PC-9 (cell line): ENCODE measurements around the gene ADGRF1.

Source experiments
- EZH2 ChIP-seq: fragments of 200-600 bp; sonication (generic); IDR thresholded peaks from 2 replicates; pipeline ENCODE4 v1.8.0; 2017; ENCODE audit warnings: antibody characterized with exemption, low read depth
- TF ChIP-seq, protein P1 (sequence below): fragments of 200-600 bp; sonication (generic); conservative IDR thresholded peaks from 2 replicates; pipeline ENCODE4 v1.6.1; 2017; ENCODE audit warnings: mixed run types, antibody characterized with exemption, mild to moderate bottlenecking, moderate library complexity

DNA sequence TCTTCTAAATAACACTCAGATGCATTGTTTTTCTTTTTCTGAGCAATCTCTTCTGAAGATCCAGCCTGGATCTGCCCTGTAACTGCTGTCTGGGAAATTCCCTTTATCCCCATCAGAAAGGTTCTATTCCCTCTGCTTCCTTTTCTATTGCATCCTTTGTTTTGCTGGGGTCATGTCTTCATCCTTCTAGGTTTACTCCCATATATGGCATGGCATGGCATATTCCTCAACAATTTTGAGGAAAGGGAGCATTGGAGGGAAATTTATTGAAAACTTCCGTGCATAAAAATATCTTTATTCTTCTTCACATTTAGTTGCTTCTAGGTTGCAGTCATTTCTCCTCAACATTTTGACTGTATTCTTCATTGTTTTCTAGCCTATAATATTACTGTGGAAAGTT is 47.2 kb downstream of the ADGRF1 start:
- TF ChIP-seq, protein P1, sequence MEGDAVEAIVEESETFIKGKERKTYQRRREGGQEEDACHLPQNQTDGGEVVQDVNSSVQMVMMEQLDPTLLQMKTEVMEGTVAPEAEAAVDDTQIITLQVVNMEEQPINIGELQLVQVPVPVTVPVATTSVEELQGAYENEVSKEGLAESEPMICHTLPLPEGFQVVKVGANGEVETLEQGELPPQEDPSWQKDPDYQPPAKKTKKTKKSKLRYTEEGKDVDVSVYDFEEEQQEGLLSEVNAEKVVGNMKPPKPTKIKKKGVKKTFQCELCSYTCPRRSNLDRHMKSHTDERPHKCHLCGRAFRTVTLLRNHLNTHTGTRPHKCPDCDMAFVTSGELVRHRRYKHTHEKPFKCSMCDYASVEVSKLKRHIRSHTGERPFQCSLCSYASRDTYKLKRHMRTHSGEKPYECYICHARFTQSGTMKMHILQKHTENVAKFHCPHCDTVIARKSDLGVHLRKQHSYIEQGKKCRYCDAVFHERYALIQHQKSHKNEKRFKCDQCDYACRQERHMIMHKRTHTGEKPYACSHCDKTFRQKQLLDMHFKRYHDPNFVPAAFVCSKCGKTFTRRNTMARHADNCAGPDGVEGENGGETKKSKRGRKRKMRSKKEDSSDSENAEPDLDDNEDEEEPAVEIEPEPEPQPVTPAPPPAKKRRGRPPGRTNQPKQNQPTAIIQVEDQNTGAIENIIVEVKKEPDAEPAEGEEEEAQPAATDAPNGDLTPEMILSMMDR, result no peak
- no peak for TF ChIP-seq EZH2
